Activated B cell treated with CpG ODN at 0.5 μM for 24 hours (primary cell): ENCODE measurements around the gene FGF3. TPM values are rescaled to one million over a fixed set of nuclear protein-coding genes. Genes with fewer than 3 reads are reported as not detected.

Experiments used
- ATAC-seq: fragments of 200-7000 bp; cut with Tn5 transposase; one replicate; pipeline ENCODE4 v1.10.0; 2021; ENCODE audit warnings: low read depth, mild to moderate bottlenecking, moderate library complexity
- CTCF ChIA-PET: fragments of 350-600 bp; sonication (Branson Sonifier 250); formaldehyde crosslinking; loops from one replicate; lab custom pipeline; 2021; ENCODE audit warnings: antibody characterized with exemption; lab: Charles Lee
- POLR2A ChIA-PET: fragments of 350-600 bp; sonication (Branson Sonifier 250); formaldehyde crosslinking; loops from one replicate; lab custom pipeline; 2021; ENCODE audit warnings: antibody characterized with exemption; lab: Charles Lee
- DNase-seq: peaks from one replicate; pipeline ENCODE4 v3.0.0; 2022
- H3K27ac Mint-ChIP-seq: one replicate; pipeline ENCODE4 v1.8.0; 2020; ENCODE audit warnings: mixed read lengths
- H3K27me3 Mint-ChIP-seq: one replicate; pipeline ENCODE4 v1.8.0; 2021; ENCODE audit warnings: mixed read lengths
- H3K36me3 Mint-ChIP-seq: one replicate; pipeline ENCODE4 v1.8.0; 2021; ENCODE audit warnings: low read depth, mixed read lengths
- H3K4me1 Mint-ChIP-seq: one replicate; pipeline ENCODE4 v1.8.0; 2021; ENCODE audit warnings: mixed read lengths
- H3K4me3 Mint-ChIP-seq: one replicate; pipeline ENCODE4 v1.8.0; 2020; ENCODE audit warnings: mild to moderate bottlenecking, mixed read lengths
- H3K9me3 Mint-ChIP-seq: one replicate; pipeline ENCODE4 v1.8.0; 2020; ENCODE audit warnings: mixed read lengths
- CTCF ChIP-seq: fragments of 200-600 bp; IDR thresholded peaks from one replicate; pipeline ENCODE4 v1.8.0; 2022; ENCODE audit warnings: antibody characterized with exemption, mild to moderate bottlenecking
- intact Hi-C: fragments of 100-400 bp; cut with micrococcal nuclease; formaldehyde crosslinking; loops from one replicate; pipeline ENCODE4 v1.15.1; 2024
- total RNA-seq: library from RNA; stranded (reverse); gene quantifications from 2 replicates; pipeline ENCODE4 v1.2.3, GENCODE V29; 2022

FGF3 gene
- total RNA-seq, 1 donor from 2014 or later, result not detected

GRCh38 chr11:69866648-69867047 lies 47.4 kb upstream of the FGF3 start:
- no peak overlapping the region for H3K4me3 Mint-ChIP-seq
- ChIA-PET POLR2A (no interaction called here), CTCF (no interaction called here)
- no peak overlapping the region for H3K27ac Mint-ChIP-seq
- DNase-seq, result no peak
- ATAC-seq, result no peak
- intact Hi-C loops, result no loop called here
- no peak for TF ChIP-seq CTCF
- no peaks in the 10 kb centered on the region for H3K36me3 Mint-ChIP-seq
- no peaks in the 10 kb centered on the region for H3K9me3 Mint-ChIP-seq
- H3K4me1 Mint-ChIP-seq, result no peaks in the 10 kb centered on the region
- H3K27me3 Mint-ChIP-seq, result peaks cover 20% of the 10 kb centered on the region

GRCh38 chr11:69865707-69866106 lies 46.5 kb upstream of the FGF3 start:
- Mint-ChIP-seq H3K36me3 (no peaks in the 10 kb centered on the region), H3K27me3 (peaks cover 24% of the 10 kb centered on the region), H3K4me3 (no peak overlapping the region), H3K4me1 (no peaks in the 10 kb centered on the region), H3K9me3 (no peaks in the 10 kb centered on the region), H3K27ac (no peak overlapping the region)
- no peak for TF ChIP-seq CTCF
- DNase-seq (no peak), ATAC-seq (no peak)
- CTCF ChIA-PET, result no interaction called here
- POLR2A ChIA-PET, result no interaction called here
- intact Hi-C loops, result no loop called here

GRCh38 chr11:69864686-69865661 lies 45.8 kb upstream of the FGF3 start:
- intact Hi-C loops, result no loop called here
- no peaks in the 10 kb centered on the region for H3K36me3 Mint-ChIP-seq
- peaks cover 24% of the 10 kb centered on the region for H3K27me3 Mint-ChIP-seq

GRCh38 chr11:69863544-69864200 lies 44.5 kb upstream of the FGF3 start:
- H3K4me3 Mint-ChIP-seq, result no peak overlapping the region
- no peak for TF ChIP-seq CTCF
- no peaks in the 10 kb centered on the region for H3K9me3 Mint-ChIP-seq
- ChIA-PET CTCF (no interaction called here), POLR2A (no interaction called here)
- no peaks in the 10 kb centered on the region for H3K4me1 Mint-ChIP-seq
- intact Hi-C loops, result no loop called here
- no peaks in the 10 kb centered on the region for H3K36me3 Mint-ChIP-seq
- no peak overlapping the region for H3K27ac Mint-ChIP-seq
- ATAC-seq (no peak), DNase-seq (no peak)
- peaks cover 19% of the 10 kb centered on the region for H3K27me3 Mint-ChIP-seq

More at GRCh38 chr11:69864686-69865661, 45.8 kb upstream of the FGF3 start:
- DNase-seq (no peak), ATAC-seq (no peak)
- Mint-ChIP-seq H3K4me3 (no peak overlapping the region), H3K27ac (no peak overlapping the region), H3K4me1 (no peaks in the 10 kb centered on the region), H3K9me3 (no peaks in the 10 kb centered on the region)
- POLR2A ChIA-PET, result no interaction called here
- TF ChIP-seq CTCF, result no peak
- CTCF ChIA-PET, result no interaction called here
